HepG2 (cell line): ENCODE measurements around the gene RALY. TPM values are rescaled to one million over a fixed set of nuclear protein-coding genes. Genes with fewer than 3 reads are reported as not detected.

ENCODE experiments used
- ATAC-seq: fragments of 200-7000 bp; cut with Tn5 transposase; 3 replicates; pipeline ENCODE4 v1.9.1; 2020; ENCODE audit warnings: mild to moderate bottlenecking, moderate library complexity
- BruUV-seq: library from RNA; stranded (reverse); fragments of 400-500 nt; replicated peaks from 2 replicates; lab custom pipeline; 2021; lab: Mats Ljungman, UMichigan
- CTCF ChIA-PET: fragments of 300-600 bp; formaldehyde crosslinking; extraction: SDS; loops from one replicate; lab custom pipeline; 2021; ENCODE audit warnings: low total read pairs, inconsistent platforms, low intra/inter-chr PET ratio; lab: Yijun Ruan, JAX
- POLR2A ChIA-PET: fragments of 350-600 bp; sonication (Branson Sonifier 250); formaldehyde crosslinking; loops from one replicate; lab custom pipeline; 2020; ENCODE audit warnings: antibody characterized with exemption, inconsistent platforms; lab: Yijun Ruan, JAX
- DNase-seq: peaks from one replicate; pipeline ENCODE4 v3.0.0-alpha.2; 2015; ENCODE audit warnings: low spot score
- FAIRE-seq: peaks from 3 replicates; lab custom pipeline; 2011; peaks lifted over from hg19 to GRCh38; lab: Jason Lieb, UNC
- H2AFZ ChIP-seq: one replicate; pipeline ENCODE4 v1.6.1; 2011; ENCODE audit warnings: low read length, inconsistent platforms
- H3K27ac ChIP-seq: fragments of 300-600 bp; 3 replicates; pipeline ENCODE4 v1.8.0; 2011; ENCODE audit warnings: mixed run types, mild to moderate bottlenecking, mixed read lengths, low read length, inconsistent platforms; ENCODE audit not compliant: insufficient read depth; ENCODE audit errors: extremely low read length
- H3K27me3 ChIP-seq, 2 experiments: fragments of 200-600 bp in 1 of 2; 2 replicates in 1 of 2; 3 replicates in 1 of 2; pipeline versions ENCODE4 v1.6.0 to v1.8.0; 2011; ENCODE audit warnings: low read length in 2 of 2, mild to moderate bottlenecking in 2 of 2, moderate library complexity in 2 of 2, inconsistent platforms in 1 of 2; ENCODE audit not compliant: insufficient read depth in 2 of 2, control insufficient read depth in 1 of 2
- H3K36me3 ChIP-seq, 2 experiments: fragments of 200-600 bp in 1 of 2; replicated peaks in 1 of 2; 2 replicates in 1 of 2; 3 replicates in 1 of 2; pipeline versions ENCODE4 v1.5.1 to v1.8.0; 2011; ENCODE audit warnings: low read length in 2 of 2, inconsistent platforms in 1 of 2; ENCODE audit not compliant: insufficient read depth in 2 of 2, control insufficient read depth in 1 of 2
- H3K4me1 ChIP-seq: 2 replicates; pipeline ENCODE4 v1.5.1; 2012; ENCODE audit warnings: low read length, inconsistent platforms; ENCODE audit not compliant: insufficient read depth
- H3K4me2 ChIP-seq: 2 replicates; pipeline ENCODE4 v1.6.0; 2011; ENCODE audit warnings: low read depth, low read length, inconsistent platforms
- H3K4me3 ChIP-seq, 3 experiments: fragments of 200-600 bp in 1 of 3; sonication (generic), shearing (Covaris generic) in 1 of 3; replicated peaks in 1 of 3; 2 replicates each; pipeline ENCODE4 v1.5.1; 2011 to 2016; ENCODE audit warnings: low read length in 3 of 3, inconsistent platforms in 2 of 3, low read depth in 2 of 3, mild to moderate bottlenecking in 2 of 3, control low read depth in 1 of 3, mixed read lengths in 1 of 3; ENCODE audit not compliant: insufficient read depth in 1 of 3
- H3K79me2 ChIP-seq: one replicate; pipeline ENCODE4 v1.6.1; 2011; ENCODE audit warnings: low read length, inconsistent platforms; ENCODE audit not compliant: insufficient read depth
- H3K9ac ChIP-seq: 2 replicates; pipeline ENCODE4 v1.6.0; 2011; ENCODE audit warnings: mild to moderate bottlenecking, low read depth, low read length, inconsistent platforms; ENCODE audit not compliant: insufficient read depth
- H3K9me3 ChIP-seq: 2 replicates; pipeline ENCODE4 v1.5.1; 2012; ENCODE audit warnings: mild to moderate bottlenecking, low read length
- H4K20me1 ChIP-seq: 2 replicates; pipeline ENCODE4 v1.6.0; 2011; ENCODE audit warnings: inconsistent platforms, mild to moderate bottlenecking, low read length, moderate library complexity; ENCODE audit not compliant: insufficient read depth
- AGO2 ChIP-seq: fragments of 200-400 bp; formaldehyde crosslinking; optimal IDR thresholded peaks from 2 replicates; pipeline ENCODE3; 2017; ENCODE audit warnings: mild to moderate bottlenecking, low read depth, low read length, moderate library complexity
- DBP ChIP-seq: sonication (generic); formaldehyde crosslinking; IDR thresholded peaks from 2 replicates; pipeline ENCODE4 v1.4.0; 2020; ENCODE audit warnings: missing genetic modification reagents; ENCODE audit errors: not compliant biosample characterization
- HNF4G ChIP-seq, 2 experiments: sonication (generic) in 1 of 2; formaldehyde crosslinking in 1 of 2; IDR thresholded peaks; 2 replicates each; pipeline versions ENCODE4 v1.4.0 to v1.6.1; 2011 to 2020; ENCODE audit warnings: borderline replicate concordance in 2 of 2, low read depth in 2 of 2, mild to moderate bottlenecking in 2 of 2, low read length in 1 of 2, missing genetic modification reagents in 1 of 2, moderate library complexity in 1 of 2
- KDM2A ChIP-seq: sonication (generic); formaldehyde crosslinking; IDR thresholded peaks from 2 replicates; pipeline ENCODE4 v1.4.0; 2020; ENCODE audit warnings: low read depth, missing genetic modification reagents, borderline replicate concordance
- KDM4B ChIP-seq: sonication (generic); formaldehyde crosslinking; IDR thresholded peaks from 2 replicates; pipeline ENCODE4 v1.4.0; 2020; ENCODE audit warnings: missing genetic modification reagents
- PAF1 ChIP-seq: IDR thresholded peaks from 2 replicates; pipeline ENCODE4 v1.6.1; 2016; ENCODE audit warnings: missing genetic modification reagents, missing compliant biosample characterization
- POLR2A ChIP-seq, 2 experiments: IDR thresholded peaks; 2 replicates each; pipeline ENCODE4 v1.6.1; 2011; ENCODE audit warnings: low read depth in 2 of 2, low read length in 2 of 2, mild to moderate bottlenecking in 1 of 2, moderate library complexity in 1 of 2; ENCODE audit not compliant: insufficient read depth in 1 of 2
- POLR2AphosphoS5 ChIP-seq: IDR thresholded peaks from 2 replicates; pipeline ENCODE4 v1.6.1; 2012; ENCODE audit warnings: low read depth, low read length
- POLR2G ChIP-seq: fragments of 200-400 bp; formaldehyde crosslinking; IDR thresholded peaks from 2 replicates; pipeline ENCODE4 v1.6.1; 2018; ENCODE audit warnings: mild to moderate bottlenecking, low read depth, low read length, moderate library complexity
- RBM22 ChIP-seq: fragments of 200-400 bp; formaldehyde crosslinking; optimal IDR thresholded peaks from 2 replicates; pipeline ENCODE3; 2017; ENCODE audit warnings: mild to moderate bottlenecking, low read length, moderate library complexity
- SAFB2 ChIP-seq: sonication (generic); formaldehyde crosslinking; IDR thresholded peaks from 2 replicates; pipeline ENCODE4 v1.5.1; 2020; ENCODE audit warnings: missing genetic modification reagents, low read depth, mild to moderate bottlenecking, borderline replicate concordance
- WGBS: methylation state at CpG from one replicate; pipeline ENCODE4 v1.1.6; 2017; ENCODE audit warnings: low lambda C conversion rate; 5-methylcytosine and 5-hydroxymethylcytosine counted together
- in situ Hi-C: cut with HindIII; loops from 2 replicates; pipeline ENCODE4 v1.10.0; 2017; ENCODE audit warnings: low pct_unique_long_range_greater_than_20kb; ENCODE audit not compliant: extremely low pct_ligation_motif_present
- intact Hi-C: fragments of 100-400 bp; cut with micrococcal nuclease; formaldehyde crosslinking; loops from one replicate; pipeline ENCODE4 v1.10.0; 2022; ENCODE audit not compliant: unreplicated experiment
- polyA plus RNA-seq, 8 experiments: library from polyadenylated mRNA; depleted of rRNA in 3 of 8; stranded (reverse) in 7 of 8; unstranded in 1 of 8; fragments of >200 nt; fragmentation: Illumina TruSeq in 4 of 8; extraction: Trizol in 4 of 8; gene quantifications; 2 replicates each; pipeline versions ENCODE4 v1.2.1 to v1.2.3, GENCODE V29; 2011 to 2016; ENCODE audit warnings: low read depth in 4 of 8, missing spikeins in 1 of 8, mixed read lengths in 1 of 8; ENCODE audit not compliant: insufficient read depth in 1 of 8
- total RNA-seq, 5 experiments: library from RNA; depleted of rRNA; stranded (reverse); fragments of >200 nt; fragmentation: Illumina TruSeq; extraction: Trizol; gene quantifications; 2 replicates each; pipeline ENCODE4 v1.2.3, GENCODE V29; 2016; ENCODE audit warnings: low read depth in 1 of 5
- TF ChIP-seq, protein P1 (sequence below): sonication (generic); formaldehyde crosslinking; IDR thresholded peaks from 2 replicates; pipeline ENCODE4 v1.9.0; 2022; ENCODE audit warnings: missing genetic modification reagents, mild to moderate bottlenecking, borderline replicate concordance

The RALY gene
- total and polyA plus RNA-seq, 2 of the 13 experiments (the other 11 are each of a cell fraction or from before 2014, with no cell fraction given): 178 to 186 TPM

DNA sequence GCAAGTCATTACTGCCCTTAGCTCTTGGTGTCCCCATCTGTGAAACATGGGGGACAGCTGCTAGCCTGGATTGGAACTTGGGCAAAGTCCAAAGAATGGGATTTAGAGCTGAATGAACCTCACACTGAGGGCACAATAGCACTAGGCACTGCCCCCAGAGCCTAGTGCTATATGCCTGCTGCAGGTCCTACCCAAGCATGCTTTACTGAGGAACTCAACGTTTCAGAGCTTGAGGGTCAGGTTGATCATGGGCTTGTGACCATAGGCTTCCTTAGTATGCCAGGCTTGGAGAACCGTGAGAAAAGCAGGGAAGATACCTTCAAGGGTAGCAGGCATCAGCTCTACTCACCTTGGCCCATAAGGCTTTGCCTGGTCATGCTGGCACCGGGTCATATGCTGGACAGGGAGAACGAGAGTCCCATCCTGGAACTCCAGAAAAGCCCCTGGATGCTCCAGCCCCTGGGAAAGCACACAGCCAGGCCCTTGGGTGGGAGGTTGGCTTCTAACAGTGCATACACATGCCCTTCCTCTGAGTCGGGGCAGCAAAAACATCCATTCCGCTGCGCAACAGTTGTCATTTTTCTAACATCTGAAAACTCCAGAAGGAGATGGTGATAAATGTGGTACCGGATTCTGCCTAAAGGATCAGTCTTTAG is 88.6 kb downstream of the RALY start:
- no peak overlapping the region for H3K27ac ChIP-seq
- H3K4me2 ChIP-seq: no peak overlapping the region
- H3K36me3 ChIP-seq: peaks cover 46 to 92% of the 10 kb centered on the region in 2 experiments
- FAIRE-seq (peak; percentile 23), DNase-seq (no peak), ATAC-seq (no peak)
- in situ Hi-C loops (no loop called here), intact Hi-C loops (no loop called here)
- no TSS peak for BruUV-seq
- ChIA-PET CTCF (no interaction called here), POLR2A (interaction anchor here (0.8 to 3.8 kb wide), 2 partner anchors 30 to 89 kb away, joined by 4 to 16 read pairs; partner anchors contain the start of genes EIF2S2 and RALY)
- H3K9me3 ChIP-seq: no peaks in the 10 kb centered on the region
- no peaks in the 10 kb centered on the region for H3K27me3 ChIP-seq
- no peak overlapping the region for H3K9ac ChIP-seq
- TF ChIP-seq KDM2A (CRISPR knock-in tag) (0 out of 2 replicates have a peak, but pooled peaks have one; percentile 27), PAF1 (CRISPR knock-in tag) (0 out of 2 replicates have a peak, but pooled peaks have one; percentile 16), POLR2AphosphoS5 (no peak), SAFB2 (CRISPR knock-in tag) (0 out of 2 replicates have a peak, but pooled peaks have one; percentile 55), HNF4G (IDR thresholded peaks at IDR 0.05; ENCODE audit: borderline replicate concordance, low read depth, low read length) (peak; percentile 16; the same call in 1 of the 2 replicates), HNF4G (CRISPR knock-in tag; IDR thresholded peaks at IDR 0.05; ENCODE audit: borderline replicate concordance, low read depth) (no peak), RBM22 (peak; percentile 96), KDM4B (CRISPR knock-in tag) (no peak), POLR2G (peak; percentile 4; the same call in 1 of the 2 replicates), AGO2 (peak; percentile 17), POLR2A (IDR thresholded peaks at IDR 0.05; ENCODE audit: insufficient read depth in 1 of 2, low read depth in 2 of 2, low read length in 2 of 2) (peak in 1 of 2 experiments; percentile 38; a peak in 1 of 4 replicates), DBP (CRISPR knock-in tag) (no peak)
- TF ChIP-seq, protein P1, sequence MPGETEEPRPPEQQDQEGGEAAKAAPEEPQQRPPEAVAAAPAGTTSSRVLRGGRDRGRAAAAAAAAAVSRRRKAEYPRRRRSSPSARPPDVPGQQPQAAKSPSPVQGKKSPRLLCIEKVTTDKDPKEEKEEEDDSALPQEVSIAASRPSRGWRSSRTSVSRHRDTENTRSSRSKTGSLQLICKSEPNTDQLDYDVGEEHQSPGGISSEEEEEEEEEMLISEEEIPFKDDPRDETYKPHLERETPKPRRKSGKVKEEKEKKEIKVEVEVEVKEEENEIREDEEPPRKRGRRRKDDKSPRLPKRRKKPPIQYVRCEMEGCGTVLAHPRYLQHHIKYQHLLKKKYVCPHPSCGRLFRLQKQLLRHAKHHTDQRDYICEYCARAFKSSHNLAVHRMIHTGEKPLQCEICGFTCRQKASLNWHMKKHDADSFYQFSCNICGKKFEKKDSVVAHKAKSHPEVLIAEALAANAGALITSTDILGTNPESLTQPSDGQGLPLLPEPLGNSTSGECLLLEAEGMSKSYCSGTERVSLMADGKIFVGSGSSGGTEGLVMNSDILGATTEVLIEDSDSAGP (CRISPR knock-in tag): 0 out of 2 replicates have a peak, but pooled peaks have one; percentile 18
- H3K4me1 ChIP-seq: no peaks in the 10 kb centered on the region
- no peak overlapping the region for H3K4me3 ChIP-seq
- no peaks in the 10 kb centered on the region for H3K79me2 ChIP-seq
- WGBS: 93% methylated on average over 8 of the region's 8 CpGs
- H2AFZ ChIP-seq: no peak overlapping the region
- H4K20me1 ChIP-seq: peaks cover 7% of the 10 kb centered on the region
